ENCODE data around the gene PNP.
A peak's percentile ranks its signal among the peaks of the same experiment; 100 is the strongest.

PNP gene

GRCh38 chr14:20455355-20456300 lies 13.6 kb upstream of the PNP start:
- no peak for DNase-seq (ENCODE audit: low read depth)

DNA sequence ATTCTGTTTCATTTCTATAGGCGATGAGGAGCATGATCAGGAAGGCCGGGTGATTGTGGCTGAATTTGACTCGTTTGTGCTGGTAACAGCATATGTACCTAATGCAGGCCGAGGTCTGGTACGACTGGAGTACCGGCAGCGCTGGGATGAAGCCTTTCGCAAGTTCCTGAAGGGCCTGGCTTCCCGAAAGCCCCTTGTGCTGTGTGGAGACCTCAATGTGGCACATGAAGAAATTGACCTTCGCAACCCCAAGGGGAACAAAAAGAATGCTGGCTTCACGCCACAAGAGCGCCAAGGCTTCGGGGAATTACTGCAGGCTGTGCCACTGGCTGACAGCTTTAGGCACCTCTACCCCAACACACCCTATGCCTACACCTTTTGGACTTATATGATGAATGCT lies 12.2 kb upstream of the PNP start:
- no peak for DNase-seq (ENCODE audit: low read depth)

- no peak for DNase-seq (ENCODE audit: low read depth)
These were observed 11.0 kb upstream of the PNP start for GRCh38 chr14:20458031-20458789.

DNA sequence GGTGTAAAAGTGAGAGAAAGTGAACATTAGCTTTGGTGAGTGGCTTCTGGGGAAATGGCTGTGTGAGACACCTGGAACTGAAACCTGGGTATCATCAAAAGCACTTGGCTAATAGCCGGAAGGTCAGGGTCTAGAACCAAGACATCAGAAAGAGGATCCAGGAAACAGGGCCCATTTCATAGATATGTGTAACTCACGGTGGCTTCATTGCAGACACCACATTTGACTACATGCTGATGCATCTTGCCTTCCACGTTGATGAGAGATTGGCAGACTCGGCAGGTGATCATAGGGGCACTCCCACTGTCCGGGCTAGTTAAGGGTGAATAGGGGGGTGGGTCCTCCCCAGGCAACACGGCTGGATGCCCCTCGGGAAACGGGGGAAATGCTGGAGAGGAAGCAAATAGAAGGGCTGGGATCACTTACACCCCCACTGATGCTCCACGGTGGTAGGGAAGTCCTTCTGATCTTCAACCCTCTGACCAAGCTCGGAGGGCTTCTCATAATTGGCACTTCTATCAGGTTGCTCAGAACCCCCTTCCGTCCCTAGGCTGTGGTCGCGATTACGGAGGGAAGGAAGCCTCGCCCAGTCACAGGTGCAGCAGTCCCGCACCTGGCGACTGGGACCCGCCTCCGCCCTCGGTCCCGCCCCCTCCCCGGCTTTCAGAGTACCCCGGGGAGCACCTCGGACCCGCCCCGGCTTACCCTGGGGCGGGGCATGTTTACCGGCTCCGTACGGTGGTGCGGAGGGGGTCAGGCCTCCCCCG lies 8.6 kb upstream of the PNP start:
- DNase-seq (ENCODE audit: low read depth) = no peak

DNA sequence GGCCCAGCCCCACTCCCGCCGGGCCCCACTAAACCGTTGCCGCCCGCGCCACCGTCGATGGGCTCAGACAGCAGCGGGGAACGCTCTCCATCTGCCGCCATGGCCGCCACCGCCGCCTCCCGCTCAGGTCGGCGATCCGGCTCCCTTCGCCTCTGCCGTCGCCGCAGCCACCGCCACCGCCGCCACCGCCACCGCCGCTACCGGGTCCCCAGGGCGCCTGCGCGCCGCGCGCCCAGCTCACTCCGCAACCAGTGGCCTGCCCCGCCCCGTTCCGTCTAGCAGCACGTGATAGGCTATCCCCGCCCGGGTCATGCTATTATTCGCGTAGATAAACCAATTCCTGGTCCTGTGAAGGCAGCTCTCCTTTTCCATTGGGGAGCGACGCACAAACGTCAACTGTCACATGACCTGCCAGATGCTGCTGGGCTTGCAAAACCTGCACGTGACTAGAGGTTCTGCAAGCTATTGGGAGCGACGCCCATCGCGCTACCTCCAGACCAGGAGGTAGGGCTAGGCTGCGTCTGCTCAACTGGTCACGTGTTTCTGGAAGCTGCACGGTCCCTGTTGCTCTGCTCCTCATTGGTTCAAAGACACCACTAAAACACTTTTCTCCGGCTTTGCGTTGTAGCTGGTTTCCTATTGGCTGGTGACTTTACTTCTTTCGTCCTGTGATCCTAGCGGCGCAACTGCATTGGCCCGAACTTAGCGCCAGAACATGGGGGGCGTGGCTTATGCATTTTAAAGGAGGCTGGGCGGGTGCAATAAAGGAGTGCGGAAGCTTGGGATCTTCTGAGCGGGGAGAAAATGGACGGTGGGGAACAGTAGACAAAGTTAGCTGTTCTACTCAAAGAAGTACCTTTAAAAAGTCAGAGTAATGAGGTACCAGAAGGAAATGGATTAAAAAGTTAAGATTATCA lies 7.7 kb upstream of the PNP start, which contains the start of gene PIP4P1:
Gene PIP4P1 (minus strand): TSS at position 210 of the 917 bp plus-strand sequence. CDS start 109 bp downstream, at position 101.
- peak; percentile 99 for DNase-seq (ENCODE audit: low read depth)

DNA sequence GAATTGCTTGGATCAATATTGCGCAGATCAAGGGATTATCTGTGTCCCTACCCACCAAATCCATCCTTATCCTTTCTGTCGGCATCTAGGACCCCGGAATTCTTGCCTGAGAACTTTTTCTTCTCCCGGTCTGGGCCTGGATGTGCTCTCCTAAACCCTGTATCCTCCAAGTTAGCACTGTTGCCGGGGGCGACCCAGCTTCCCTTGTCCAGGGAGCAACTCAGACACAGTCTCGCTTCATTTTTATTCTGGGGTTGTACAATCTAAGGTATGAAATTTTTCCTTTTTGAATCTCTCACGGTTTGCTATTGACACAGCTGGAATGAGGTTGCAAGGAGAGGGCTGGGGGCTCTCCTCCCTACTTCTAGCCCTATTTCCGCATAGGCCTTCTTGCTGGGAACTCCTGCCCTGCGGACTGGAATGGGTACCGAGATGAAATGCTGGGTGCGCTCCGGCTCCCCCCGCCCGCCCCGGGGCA lies 403 bp upstream of the PNP start:
- no peak for DNase-seq (ENCODE audit: low read depth)

- peak; percentile 69 for DNase-seq (ENCODE audit: low read depth)
These were observed 840 bp downstream of the PNP start for GRCh38 chr14:20469890-20470602.

DNA sequence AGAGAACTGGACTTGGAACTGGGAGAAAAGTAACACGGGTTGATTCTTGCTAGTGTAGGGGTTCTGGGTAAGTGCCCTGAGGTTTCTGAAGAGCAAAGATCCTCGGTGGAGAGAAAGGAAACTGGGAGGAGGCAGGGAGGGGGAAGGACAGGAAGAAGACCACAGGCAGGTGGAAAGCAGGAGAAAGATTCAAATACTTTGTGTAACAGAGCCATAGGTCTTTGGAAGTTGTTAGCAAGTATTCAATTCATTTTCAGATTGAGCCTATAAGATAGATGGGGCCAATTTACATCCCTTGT lies 1.3 kb downstream of the PNP start:
- no peak for DNase-seq (ENCODE audit: low read depth)

GRCh38 chr14:20472536-20473169 lies 3.4 kb downstream of the PNP start:
- DNase-seq (ENCODE audit: low read depth) = no peak

GRCh38 chr14:20476776-20477175 lies 7.6 kb downstream of the PNP start:
- DNase-seq (ENCODE audit: low read depth) = no peak

DNA sequence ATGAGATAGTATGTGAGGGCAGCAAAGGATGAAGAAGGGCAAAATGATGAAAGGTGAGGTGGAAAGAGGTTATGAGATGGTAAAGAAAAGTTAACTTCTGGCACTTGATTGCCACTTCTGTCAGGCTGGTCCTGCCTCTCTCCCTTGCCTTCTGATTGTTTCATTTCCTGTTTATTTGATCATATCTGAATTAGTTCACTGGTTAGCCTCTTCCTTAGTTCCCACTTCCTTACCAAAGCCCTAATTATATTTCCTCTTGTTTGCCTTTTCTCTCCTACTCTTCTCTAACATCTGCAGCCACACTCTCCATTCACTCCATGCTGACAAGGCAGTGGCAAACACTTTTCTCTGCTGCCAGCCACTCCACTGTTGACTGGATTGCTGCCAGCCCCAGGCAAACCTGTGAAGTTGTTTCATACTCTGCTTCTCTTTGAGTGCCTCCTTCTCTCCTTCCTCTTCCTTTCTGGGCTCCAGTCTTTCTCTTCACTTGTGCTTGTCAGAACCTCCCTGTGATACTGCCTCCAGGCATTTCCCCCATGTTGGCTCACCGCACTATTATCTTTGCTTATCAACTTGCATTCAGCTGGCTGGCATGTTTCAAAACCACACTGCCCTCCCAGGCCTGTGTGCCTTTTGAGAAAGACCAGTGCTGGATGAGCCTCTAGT lies 8.1 kb downstream of the PNP start:
- DNase-seq (ENCODE audit: low read depth) = no peak

DNA sequence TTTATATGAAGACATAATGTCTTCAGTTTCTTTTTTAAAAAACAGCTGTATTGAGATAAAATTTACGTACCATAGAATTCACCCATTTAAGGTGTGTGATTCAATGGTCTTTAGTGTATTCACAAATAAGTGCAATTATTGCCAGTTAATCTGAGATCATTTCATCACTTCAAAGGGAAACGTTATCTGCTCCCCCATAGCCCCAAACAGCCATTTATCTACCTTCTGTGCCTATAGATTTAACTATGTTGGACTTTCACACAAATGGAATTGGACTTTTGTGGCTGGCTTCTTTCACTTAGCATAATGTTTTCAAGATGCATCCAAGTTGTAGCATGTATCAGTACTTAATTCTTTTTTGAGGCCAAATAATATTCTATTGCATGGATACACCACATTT lies 9.7 kb downstream of the PNP start:
- DNase-seq (ENCODE audit: low read depth) = no peak

DNA sequence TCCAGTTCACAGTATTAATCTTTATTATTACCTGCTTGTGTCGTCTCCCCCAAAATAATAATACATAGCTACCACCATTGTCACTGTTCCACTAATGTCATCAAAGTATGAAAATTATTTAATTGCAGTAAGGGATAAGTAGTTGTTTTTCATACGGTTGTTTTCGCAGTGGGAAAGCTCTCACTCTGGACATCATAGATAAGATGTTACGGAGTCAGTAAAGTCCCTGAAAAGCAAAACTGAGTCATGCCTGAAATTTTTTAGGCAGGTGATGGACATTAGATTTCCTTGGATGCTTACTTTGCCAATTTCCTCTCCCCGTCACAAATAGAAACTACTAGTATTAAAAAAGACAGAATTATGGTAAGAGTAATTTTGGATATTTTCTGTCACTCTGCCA lies 13.2 kb downstream of the PNP start:
- no peak for DNase-seq (ENCODE audit: low read depth)

- no peak for DNase-seq (ENCODE audit: low read depth)
These were observed 16.7 kb downstream of the PNP start for GRCh38 chr14:20485900-20486299.

DNA sequence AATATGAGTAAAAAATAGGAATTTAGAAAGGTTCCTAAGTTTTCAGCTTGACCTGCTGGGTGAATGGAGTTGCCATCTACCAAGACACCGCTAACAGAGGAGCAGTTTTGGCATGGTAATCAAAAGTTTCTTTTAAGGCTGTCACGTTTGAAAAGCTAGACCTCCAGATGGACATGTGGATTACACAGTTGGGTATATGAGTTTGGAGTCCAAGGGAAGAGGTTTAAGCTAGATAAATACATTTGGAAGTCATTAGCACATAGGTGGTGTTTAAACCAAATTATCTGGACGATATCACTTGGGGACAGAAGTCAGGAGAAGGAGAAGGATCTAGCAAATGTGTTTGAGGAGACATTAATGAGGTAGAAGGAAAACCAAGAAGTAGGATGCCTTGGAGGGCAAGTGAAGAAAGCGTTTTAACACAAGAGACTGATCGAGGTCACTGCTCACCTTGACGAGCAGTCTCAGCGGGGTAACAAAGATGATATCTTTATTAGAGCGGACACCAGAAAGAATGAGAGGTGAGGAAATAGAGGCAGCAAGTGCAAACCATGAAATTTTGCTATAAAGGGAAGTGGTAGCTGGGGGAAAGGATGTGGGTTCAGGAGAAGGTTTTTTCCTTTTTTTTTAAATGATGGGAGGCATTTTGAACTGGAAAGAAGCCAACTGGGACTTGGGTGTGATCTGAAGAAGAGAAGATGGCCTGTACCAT lies 17.6 kb downstream of the PNP start:
- no peak for DNase-seq (ENCODE audit: low read depth)

- DNase-seq (ENCODE audit: low read depth) = no peak
These were observed 18.2 kb downstream of the PNP start for GRCh38 chr14:20487396-20487725.

DNA sequence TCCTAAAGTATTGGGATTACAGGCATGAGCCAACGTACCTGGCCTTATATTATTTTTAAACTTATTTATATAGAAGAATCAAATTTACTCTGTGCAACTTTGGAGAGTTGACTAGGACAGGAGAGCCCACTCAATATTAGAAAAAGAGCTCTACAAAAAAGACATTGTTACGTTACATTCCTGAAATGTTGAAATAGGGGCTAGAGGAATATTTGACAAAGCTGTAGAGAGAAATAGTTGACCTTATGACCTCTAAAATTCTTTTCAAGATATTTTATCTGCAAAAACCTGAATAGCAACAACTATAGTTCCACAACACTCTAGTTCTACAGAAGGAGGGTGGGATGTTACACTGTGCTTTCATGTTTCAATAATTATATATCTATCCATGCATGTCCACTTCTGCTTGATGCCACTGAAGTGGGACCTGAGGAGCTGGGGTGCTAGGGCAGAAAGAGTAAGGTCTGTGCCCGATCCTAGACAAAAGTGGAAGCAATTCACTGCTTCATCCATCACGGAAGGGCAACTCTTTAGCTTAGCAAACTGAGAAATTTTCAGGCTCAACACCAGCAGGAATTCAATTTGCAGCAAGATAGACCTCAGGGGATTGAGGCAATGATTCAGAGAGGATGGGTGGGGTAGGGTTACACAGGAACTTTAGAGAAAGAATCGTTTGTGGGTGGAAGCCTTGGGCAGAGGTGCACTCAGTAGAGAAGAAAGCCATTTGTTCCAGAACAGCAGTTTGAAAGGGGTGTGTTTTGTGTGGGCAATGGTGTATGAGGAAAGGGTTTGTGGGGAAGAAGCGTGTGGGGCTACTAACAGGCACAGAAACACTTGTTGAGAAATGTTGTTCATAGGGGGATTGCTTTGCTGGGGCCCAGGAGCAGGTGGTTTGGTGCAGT lies 20.1 kb downstream of the PNP start:
- no peak for DNase-seq (ENCODE audit: low read depth)

- no peak for DNase-seq (ENCODE audit: low read depth)
These were observed 21.4 kb downstream of the PNP start for GRCh38 chr14:20490563-20490962.
